ENCODE data around the gene ZNF341. TPM values are rescaled to one million over a fixed set of nuclear protein-coding genes. Genes with fewer than 3 reads are reported as not detected.

ZNF341 gene
- total RNA-seq, 4 donors from 2014 or later, result 1.7 to 4.4 (median 2.9) TPM

- Histone ChIP-seq H3K4me1 (peaks cover 0 to 9% (median 0%) of the 10 kb centered on the region in 3 donors), H3K27ac (no peak overlapping the region), H3K4me3 (no peak overlapping the region), H3K36me3 (peaks cover 0 to 35% of the 10 kb centered on the region in 2 donors), H3K27me3 (no peaks in the 10 kb centered on the region), H3K9me3 (no peaks in the 10 kb centered on the region)
- TF ChIP-seq EP300 (IDR thresholded peaks at IDR 0.05) (no peak), CTCF (IDR thresholded peaks at IDR 0.05) (no peak), POLR2AphosphoS5 (IDR thresholded peaks at IDR 0.05) (no peak), POLR2A (IDR thresholded peaks at IDR 0.05) (no peak)
- no peak for ATAC-seq
- WGBS, 2 donors (ENCODE audit: low coverage in 1 of 2), result 79 to 96% methylated on average over 2 to 4 of the region's 8 CpGs
Measured at GRCh38 chr20:33703498-33704137, 28.2 kb upstream of the ZNF341 start.

GRCh38 chr20:33704197-33704924 lies 27.4 kb upstream of the ZNF341 start:
- WGBS, 2 donors (ENCODE audit: low coverage in 1 of 2), result 71 to 100% methylated on average over 1 of the region's 11 CpGs
- no peak for ATAC-seq
- H3K4me3 ChIP-seq, result no peak overlapping the region
- no peaks in the 10 kb centered on the region for H3K9me3 ChIP-seq
- TF ChIP-seq POLR2AphosphoS5 (IDR thresholded peaks at IDR 0.05) (no peak), EP300 (IDR thresholded peaks at IDR 0.05) (no peak), CTCF (IDR thresholded peaks at IDR 0.05) (no peak), POLR2A (IDR thresholded peaks at IDR 0.05) (no peak)
- H3K27ac ChIP-seq, result no peak overlapping the region
- H3K27me3 ChIP-seq, result no peaks in the 10 kb centered on the region
- H3K36me3 ChIP-seq, result peaks cover 0 to 35% of the 10 kb centered on the region in 2 donors
- H3K4me1 ChIP-seq, result peaks cover 0 to 9% (median 0%) of the 10 kb centered on the region in 3 donors

- H3K4me3 ChIP-seq, result no peak overlapping the region
- peaks cover 0 to 7% (median 0%) of the 10 kb centered on the region in 3 donors for H3K4me1 ChIP-seq
- H3K27me3 ChIP-seq, result no peaks in the 10 kb centered on the region
- H3K27ac ChIP-seq, result no peak overlapping the region
- ATAC-seq, result no peak
- 71 to 100% methylated on average over 4 of the region's 11 CpGs for WGBS, 2 donors (ENCODE audit: low coverage in 1 of 2)
- peaks cover 0 to 64% of the 10 kb centered on the region in 2 donors for H3K36me3 ChIP-seq
- no peaks in the 10 kb centered on the region for H3K9me3 ChIP-seq
- no peak for TF ChIP-seq POLR2A (IDR thresholded peaks at IDR 0.05)
- no peak for TF ChIP-seq CTCF (IDR thresholded peaks at IDR 0.05)
- TF ChIP-seq POLR2AphosphoS5 (IDR thresholded peaks at IDR 0.05), result no peak
- no peak for TF ChIP-seq EP300 (IDR thresholded peaks at IDR 0.05)
Measured at GRCh38 chr20:33707668-33708067, 24.1 kb upstream of the ZNF341 start.

GRCh38 chr20:33709398-33709797 lies 22.4 kb upstream of the ZNF341 start:
- no peaks in the 10 kb centered on the region for H3K4me1 ChIP-seq
- TF ChIP-seq POLR2AphosphoS5 (IDR thresholded peaks at IDR 0.05) (no peak), POLR2A (IDR thresholded peaks at IDR 0.05) (no peak), CTCF (IDR thresholded peaks at IDR 0.05) (no peak), EP300 (IDR thresholded peaks at IDR 0.05) (no peak)
- no peak overlapping the region for H3K4me3 ChIP-seq
- no peaks in the 10 kb centered on the region for H3K27me3 ChIP-seq
- H3K27ac ChIP-seq, result no peak overlapping the region
- no peak for ATAC-seq
- no peaks in the 10 kb centered on the region for H3K9me3 ChIP-seq
- 60% methylated on average over 1 of the region's 2 CpGs; no CpG with 5 or more reads in 1 of the 2 donors for WGBS, 2 donors (ENCODE audit: low coverage in 1 of 2)
- H3K36me3 ChIP-seq, result peaks cover 0 to 77% of the 10 kb centered on the region in 2 donors
